Measurements from ENCODE around the gene PLB1.

DNA sequence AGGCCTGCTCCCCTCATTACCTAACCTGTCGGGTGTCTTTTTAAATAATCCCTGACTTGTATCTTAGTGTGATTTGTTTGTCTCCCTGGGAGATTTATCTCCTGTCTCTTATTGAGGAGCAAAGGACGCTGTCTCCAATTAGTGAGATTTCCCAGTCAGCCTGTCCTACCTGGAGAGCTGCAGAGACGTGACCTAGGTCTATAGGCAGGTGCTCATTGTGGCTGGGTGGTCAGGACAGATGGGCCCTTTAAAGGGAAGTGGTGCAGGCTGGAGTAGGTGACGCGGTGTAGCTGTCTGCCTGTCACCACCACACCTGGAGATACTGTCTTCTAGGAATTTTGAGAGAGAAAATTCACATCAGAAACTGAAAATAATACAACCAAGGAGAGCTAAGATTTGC lies 28.0 kb downstream of the PLB1 start:
- TF ChIP-seq RAD51 (IDR thresholded peaks at IDR 0.05; ENCODE audit: borderline replicate concordance, low read depth), result no peak
- no peak for TF ChIP-seq HNRNPH1 (optimal IDR thresholded peaks at IDR 0.05; ENCODE audit: low read depth, low read length)
- no peak for TF ChIP-seq ZNF780A (CRISPR knock-in tag; IDR thresholded peaks at IDR 0.05)

Data from K562 (cell line).